Measurements from ENCODE around the gene BHMT2. TPM values are rescaled to one million over a fixed set of nuclear protein-coding genes. Genes with fewer than 3 reads are reported as not detected.

Gene BHMT2
- total RNA-seq, 1 experiment from 2014 or later, result not detected

GRCh38 chr5:79053321-79053720 is 16.2 kb upstream of the BHMT2 start:
- POLR2A ChIA-PET (ENCODE audit: unreplicated experiment), result no interaction called here
- H3K9ac ChIP-seq (ENCODE audit: low read length), result no peak overlapping the region
- H4K20me1 ChIP-seq (ENCODE audit: low read length), result no peaks in the 10 kb centered on the region
- H3K27ac ChIP-seq (ENCODE audit: low read length), result no peak overlapping the region
- no TSS peak for BruUV-seq (replicated peaks)
- no peaks in the 10 kb centered on the region for H3K27me3 ChIP-seq (ENCODE audit: low read length)
- no peak for TF ChIP-seq EZH2 (IDR thresholded peaks at IDR 0.05; ENCODE audit: low read length, unreplicated experiment)
- no peak for TF ChIP-seq EZH2phosphoT487 (IDR thresholded peaks at IDR 0.05; ENCODE audit: borderline replicate concordance, low read length)
- TF ChIP-seq CTCF (conservative IDR thresholded peaks at IDR 0.05; ENCODE audit: low read depth, low read length), result no peak
- intact Hi-C loops (cut with micrococcal nuclease), result no loop called here
- H3K4me1 ChIP-seq (ENCODE audit: insufficient read depth, low read length), result no peaks in the 10 kb centered on the region
- no peak overlapping the region for H3K4me3 ChIP-seq (ENCODE audit: low read length)
- ATAC-seq (no peak), DNase-seq (no peak)
- H3K9me3 ChIP-seq (ENCODE audit: low read length), result no peaks in the 10 kb centered on the region
- H3K4me2 ChIP-seq (ENCODE audit: low read length), result no peak overlapping the region
- CTCF ChIA-PET, result no interaction called here
- H3F3A ChIP-seq (ENCODE audit: low read length, unreplicated experiment), result no peaks in the 10 kb centered on the region
- no peak overlapping the region for H2AFZ ChIP-seq (ENCODE audit: low read length)
- H3K9me2 ChIP-seq (replicated peaks; ENCODE audit: low read length), result no peaks in the 10 kb centered on the region
- no peaks in the 10 kb centered on the region for H3K79me2 ChIP-seq (ENCODE audit: low read length)
- H3K36me3 ChIP-seq (ENCODE audit: low read depth, low read length), result no peaks in the 10 kb centered on the region

- Histone ChIP-seq H3K4me2 (ENCODE audit: low read length) (no peak overlapping the region), H2AFZ (ENCODE audit: low read length) (no peak overlapping the region), H3K9ac (ENCODE audit: low read length) (no peak overlapping the region), H3K27ac (ENCODE audit: low read length) (no peak overlapping the region), H4K20me1 (ENCODE audit: low read length) (no peaks in the 10 kb centered on the region), H3K79me2 (ENCODE audit: low read length) (no peaks in the 10 kb centered on the region), H3K9me3 (ENCODE audit: low read length) (no peaks in the 10 kb centered on the region), H3K9me2 (replicated peaks; ENCODE audit: low read length) (no peaks in the 10 kb centered on the region), H3F3A (ENCODE audit: low read length, unreplicated experiment) (no peaks in the 10 kb centered on the region), H3K4me1 (ENCODE audit: insufficient read depth, low read length) (no peaks in the 10 kb centered on the region), H3K27me3 (ENCODE audit: low read length) (no peaks in the 10 kb centered on the region), H3K36me3 (ENCODE audit: low read depth, low read length) (no peaks in the 10 kb centered on the region), H3K4me3 (ENCODE audit: low read length) (no peak overlapping the region)
- DNase-seq (no peak), ATAC-seq (no peak)
- intact Hi-C loops (cut with micrococcal nuclease), result no loop called here
- ChIA-PET POLR2A (ENCODE audit: unreplicated experiment) (no interaction called here), CTCF (no interaction called here)
- BruUV-seq (replicated peaks), result no TSS peak
- TF ChIP-seq CTCF (conservative IDR thresholded peaks at IDR 0.05; ENCODE audit: low read depth, low read length) (no peak), EZH2 (IDR thresholded peaks at IDR 0.05; ENCODE audit: low read length, unreplicated experiment) (no peak), EZH2phosphoT487 (IDR thresholded peaks at IDR 0.05; ENCODE audit: borderline replicate concordance, low read length) (no peak)
Measured at GRCh38 chr5:79055017-79055416, 14.6 kb upstream of the BHMT2 start.

GRCh38 chr5:79056847-79057246 is 12.7 kb upstream of the BHMT2 start:
- Histone ChIP-seq H3K4me3 (ENCODE audit: low read length) (no peak overlapping the region), H2AFZ (ENCODE audit: low read length) (no peak overlapping the region), H4K20me1 (ENCODE audit: low read length) (no peaks in the 10 kb centered on the region), H3K9me2 (replicated peaks; ENCODE audit: low read length) (no peaks in the 10 kb centered on the region), H3K4me1 (ENCODE audit: insufficient read depth, low read length) (no peaks in the 10 kb centered on the region), H3F3A (ENCODE audit: low read length, unreplicated experiment) (no peaks in the 10 kb centered on the region), H3K36me3 (ENCODE audit: low read depth, low read length) (no peaks in the 10 kb centered on the region), H3K27me3 (ENCODE audit: low read length) (no peaks in the 10 kb centered on the region), H3K79me2 (ENCODE audit: low read length) (no peaks in the 10 kb centered on the region), H3K4me2 (ENCODE audit: low read length) (no peak overlapping the region), H3K27ac (ENCODE audit: low read length) (no peak overlapping the region), H3K9me3 (ENCODE audit: low read length) (no peaks in the 10 kb centered on the region), H3K9ac (ENCODE audit: low read length) (no peak overlapping the region)
- intact Hi-C loops (cut with micrococcal nuclease), result no loop called here
- POLR2A ChIA-PET (ENCODE audit: unreplicated experiment), result no interaction called here
- CTCF ChIA-PET, result no interaction called here
- no TSS peak for BruUV-seq (replicated peaks)
- DNase-seq (no peak), ATAC-seq (no peak)
- TF ChIP-seq EZH2 (IDR thresholded peaks at IDR 0.05; ENCODE audit: low read length, unreplicated experiment) (no peak), EZH2phosphoT487 (IDR thresholded peaks at IDR 0.05; ENCODE audit: borderline replicate concordance, low read length) (no peak), CTCF (conservative IDR thresholded peaks at IDR 0.05; ENCODE audit: low read depth, low read length) (no peak)

Data from PC-3 (cell line).